Panc1 (cell line): ENCODE measurements around the gene SMAD5.

ENCODE experiments used
- CTCF ChIP-seq: fragments of 450-650 bp; IDR thresholded peaks from 2 replicates; pipeline ENCODE4 v1.5.1; 2017; ENCODE audit warnings: mild to moderate bottlenecking
- POLR2AphosphoS5 ChIP-seq: IDR thresholded peaks from 2 replicates; pipeline ENCODE4 v1.6.1; 2012; ENCODE audit warnings: mild to moderate bottlenecking, low read depth, low read length, moderate library complexity
- REST ChIP-seq, 2 experiments: IDR thresholded peaks; 2 replicates each; pipeline ENCODE4 v1.6.1; 2011 to 2012; ENCODE audit warnings: low read depth in 2 of 2, control low read depth in 1 of 2, low read length in 1 of 2, mild to moderate bottlenecking in 1 of 2, moderate library complexity in 1 of 2; ENCODE audit not compliant: insufficient read depth in 1 of 2
- SIN3A ChIP-seq: IDR thresholded peaks from 2 replicates; pipeline ENCODE4 v1.6.1; 2012; ENCODE audit warnings: low read depth, mild to moderate bottlenecking, low read length, moderate library complexity, borderline replicate concordance; ENCODE audit not compliant: insufficient read depth
- TCF7L2 ChIP-seq: IDR thresholded peaks from 2 replicates; pipeline ENCODE4 v1.6.1; 2011; ENCODE audit warnings: mild to moderate bottlenecking, low read depth, low read length, inconsistent platforms

DNA sequence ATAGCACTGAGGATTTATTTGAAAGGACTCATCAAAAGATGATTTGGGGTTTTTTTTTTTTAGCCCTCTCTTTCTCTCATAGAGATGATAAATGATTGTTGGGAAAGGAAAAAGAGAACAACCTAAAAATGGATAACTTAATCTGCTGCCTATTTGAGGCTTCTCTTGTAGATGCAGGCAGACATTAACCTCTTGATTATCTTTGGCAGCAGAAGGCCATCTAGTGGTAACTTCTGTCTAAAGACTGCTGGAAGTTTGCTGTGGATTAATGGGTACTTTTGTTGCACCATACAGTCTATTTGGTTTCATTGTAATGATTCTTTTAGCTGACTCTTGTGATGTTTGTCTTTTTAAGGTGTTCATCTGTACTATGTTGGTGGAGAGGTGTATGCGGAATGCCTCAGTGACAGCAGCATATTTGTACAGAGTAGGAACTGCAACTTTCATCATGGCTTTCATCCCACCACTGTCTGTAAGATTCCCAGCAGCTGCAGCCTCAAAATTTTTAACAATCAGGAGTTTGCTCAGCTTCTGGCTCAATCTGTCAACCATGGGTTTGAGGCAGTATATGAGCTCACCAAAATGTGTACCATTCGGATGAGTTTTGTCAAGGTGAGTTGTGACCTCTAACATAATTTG is 41.5 kb downstream of the SMAD5 start:
- TF ChIP-seq CTCF (peak; percentile 77), SIN3A (no peak), REST (IDR thresholded peaks at IDR 0.05; ENCODE audit: insufficient read depth in 1 of 2, low read depth in 2 of 2, low read length in 1 of 2) (no peak), POLR2AphosphoS5 (no peak), TCF7L2 (no peak)
